ENCODE data around the gene FANCE.
"Not testable (repeated sequence)": the region's sequence is repeated elsewhere in the genome, so short reads cannot be mapped to it uniquely, and the experiment has no call there.

The FANCE gene

GRCh38 chr6:35497571-35498421 lies 45.7 kb downstream of the FANCE start:
- peak; percentile 62 for DNase-seq (ENCODE audit: low read depth)

- DNase-seq (ENCODE audit: low read depth) = no peak
Measured at GRCh38 chr6:35498422-35499067, 46.4 kb downstream of the FANCE start.

- DNase-seq (ENCODE audit: low read depth) = no peak
Measured at GRCh38 chr6:35499372-35499771, 47.2 kb downstream of the FANCE start.

- DNase-seq (ENCODE audit: low read depth) = peak; percentile 29
Measured at GRCh38 chr6:35500782-35501181, 48.6 kb downstream of the FANCE start.

GRCh38 chr6:35501784-35502183 lies 49.6 kb downstream of the FANCE start:
- no peak for DNase-seq (ENCODE audit: low read depth)

- no peak for DNase-seq (ENCODE audit: low read depth)
Measured at GRCh38 chr6:35503534-35503933, 51.4 kb downstream of the FANCE start.

- DNase-seq (ENCODE audit: low read depth) = no peak
Measured at GRCh38 chr6:35505999-35506412, 53.9 kb downstream of the FANCE start.

- no peak for DNase-seq (ENCODE audit: low read depth)
Measured at GRCh38 chr6:35506536-35506935, 54.4 kb downstream of the FANCE start.

- no peak for DNase-seq (ENCODE audit: low read depth)
Measured at GRCh38 chr6:35507221-35507620, 55.1 kb downstream of the FANCE start.

- DNase-seq (ENCODE audit: low read depth) = no peak
Measured at GRCh38 chr6:35508027-35508426, 55.9 kb downstream of the FANCE start.

- DNase-seq (ENCODE audit: low read depth) = no peak
Measured at GRCh38 chr6:35508542-35508941, 56.4 kb downstream of the FANCE start.

- DNase-seq (ENCODE audit: low read depth) = no peak
Measured at GRCh38 chr6:35510916-35511561, 58.9 kb downstream of the FANCE start.

- DNase-seq (ENCODE audit: low read depth) = no peak
Measured at GRCh38 chr6:35511562-35511941, 59.4 kb downstream of the FANCE start.

- no peak for DNase-seq (ENCODE audit: low read depth)
Measured at GRCh38 chr6:35512006-35512405, 59.9 kb downstream of the FANCE start.

- no peak for DNase-seq (ENCODE audit: low read depth)
Measured at GRCh38 chr6:35512740-35513139, 60.6 kb downstream of the FANCE start, which contains the start of gene TULP1. Gene TULP1 (minus strand): TSS chr6:35512896. CDS start chr6:35512858, 38 bp downstream.

- no peak for DNase-seq (ENCODE audit: low read depth)
Measured at GRCh38 chr6:35514587-35514986, 62.4 kb downstream of the FANCE start.

GRCh38 chr6:35515939-35516338 lies 63.8 kb downstream of the FANCE start:
- not testable (repeated sequence) for DNase-seq (ENCODE audit: low read depth)
